ENCODE data around the gene TRAT1.

TRAT1 gene

DNA sequence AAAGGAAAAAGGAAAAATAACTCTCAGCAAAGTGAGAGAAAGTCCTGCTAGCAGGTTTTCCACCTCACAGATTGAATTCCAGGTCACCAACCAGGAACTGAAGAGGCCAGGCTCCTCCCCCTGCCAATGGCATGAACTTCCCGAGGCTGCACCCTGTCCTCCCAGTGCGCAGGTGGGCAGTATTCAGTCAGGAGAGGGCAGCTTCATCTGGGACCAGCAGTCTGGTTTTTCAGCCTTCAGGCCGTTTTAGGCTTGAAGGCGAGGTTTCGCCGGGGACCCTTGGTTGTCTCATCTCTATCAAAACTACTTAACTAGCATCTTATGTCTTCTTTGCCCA, 41.2 kb downstream of the TRAT1 start:
- H3K4me3 Mint-ChIP-seq: no peak overlapping the region
- peaks cover 39% of the 10 kb centered on the region for H3K4me1 Mint-ChIP-seq
- no peaks in the 10 kb centered on the region for H3K9me3 Mint-ChIP-seq
- no peaks in the 10 kb centered on the region for H3K27me3 Mint-ChIP-seq
- ATAC-seq (replicated peaks; ENCODE audit: extremely low read depth, poor library complexity, severe bottlenecking) (no peak), DNase-seq (ENCODE audit: low spot score in 2 of 2) (no peak)
- peaks cover 23% of the 10 kb centered on the region for H3K36me3 Mint-ChIP-seq (ENCODE audit: insufficient read depth)
- H3K27ac Mint-ChIP-seq (ENCODE audit: low read depth): peak overlapping the region; percentile 91

DNA sequence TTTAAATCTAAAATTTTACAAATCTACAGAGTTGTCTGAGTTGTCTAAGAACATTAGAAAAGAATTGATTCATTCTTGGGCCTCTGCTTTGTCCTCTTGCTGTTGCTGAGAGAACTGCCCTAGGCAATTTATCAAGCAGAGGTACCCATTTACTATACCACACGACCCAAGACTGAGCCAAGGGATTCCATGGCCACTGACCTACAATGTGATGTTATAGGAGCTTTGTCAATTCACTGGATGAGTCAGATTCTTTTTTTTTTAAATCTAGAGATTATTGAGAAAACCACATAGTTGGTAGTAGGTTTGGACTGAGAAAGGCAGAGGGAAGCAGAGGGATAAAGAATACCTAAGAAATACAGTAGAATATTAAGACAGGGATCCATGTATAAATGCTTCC, 55.3 kb downstream of the TRAT1 start:
- DNase-seq (ENCODE audit: low spot score in 2 of 2) (no peak), ATAC-seq (replicated peaks; ENCODE audit: extremely low read depth, poor library complexity, severe bottlenecking) (no peak)
- no peak overlapping the region for H3K27ac Mint-ChIP-seq (ENCODE audit: low read depth)
- no peaks in the 10 kb centered on the region for H3K4me1 Mint-ChIP-seq
- H3K27me3 Mint-ChIP-seq: no peaks in the 10 kb centered on the region
- H3K36me3 Mint-ChIP-seq (ENCODE audit: insufficient read depth): peaks cover 4% of the 10 kb centered on the region
- no peaks in the 10 kb centered on the region for H3K9me3 Mint-ChIP-seq
- no peak overlapping the region for H3K4me3 Mint-ChIP-seq

DNA sequence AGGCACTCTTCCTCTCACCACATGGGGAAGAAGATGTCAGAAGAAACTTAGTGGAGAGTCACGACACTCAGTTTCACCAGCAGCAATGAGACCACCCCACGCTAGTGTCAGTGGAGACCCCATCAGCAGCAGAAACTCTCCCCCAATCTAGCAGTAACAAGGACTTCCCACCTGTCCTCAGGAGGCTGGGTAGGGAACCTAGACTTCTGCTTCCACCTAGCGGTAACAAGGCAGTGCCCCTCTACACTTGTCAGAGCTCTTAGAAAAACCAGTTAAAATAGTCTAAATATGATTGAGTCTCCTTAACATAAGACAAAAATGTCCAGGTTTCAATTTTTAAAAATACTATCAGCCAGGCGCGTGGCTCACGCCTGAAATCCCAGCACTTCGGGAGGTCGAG, 57.3 kb downstream of the TRAT1 start:
- Mint-ChIP-seq H3K27ac (ENCODE audit: low read depth) (no peak overlapping the region), H3K36me3 (ENCODE audit: insufficient read depth) (peaks cover 2% of the 10 kb centered on the region)

DNA sequence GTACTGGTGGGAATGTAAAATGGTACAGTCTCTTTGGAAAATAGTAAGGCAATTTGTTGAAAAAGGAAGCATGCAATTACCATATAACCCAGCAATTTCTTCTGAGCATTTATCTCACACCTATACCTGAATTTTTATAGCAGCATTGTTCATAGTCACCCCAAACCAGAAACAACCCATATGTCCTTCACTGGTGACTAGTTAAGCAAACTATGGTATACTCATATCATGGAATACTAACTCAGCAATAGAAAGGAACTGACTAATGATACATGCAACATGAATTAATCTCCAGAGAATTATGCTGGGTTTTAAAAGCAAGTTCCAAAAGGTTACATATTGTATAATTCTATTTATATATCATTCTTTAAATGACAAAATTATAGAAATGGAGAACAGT, 60.2 kb downstream of the TRAT1 start:
- Mint-ChIP-seq H3K4me1 (peaks cover 11% of the 10 kb centered on the region), H3K36me3 (ENCODE audit: insufficient read depth) (peaks cover 2% of the 10 kb centered on the region), H3K27me3 (no peaks in the 10 kb centered on the region), H3K9me3 (no peaks in the 10 kb centered on the region), H3K4me3 (no peak overlapping the region), H3K27ac (ENCODE audit: low read depth) (no peak overlapping the region)
- DNase-seq (ENCODE audit: low spot score in 2 of 2): no peak
- no peak for ATAC-seq (replicated peaks; ENCODE audit: extremely low read depth, poor library complexity, severe bottlenecking)

More for the DNA sequence above, 57.3 kb downstream of the TRAT1 start:
- ATAC-seq (replicated peaks; ENCODE audit: extremely low read depth, poor library complexity, severe bottlenecking): no peak
- H3K27me3 Mint-ChIP-seq: no peaks in the 10 kb centered on the region
- H3K4me1 Mint-ChIP-seq: peaks cover 11% of the 10 kb centered on the region
- no peak for DNase-seq (ENCODE audit: low spot score in 2 of 2)
- no peak overlapping the region for H3K4me3 Mint-ChIP-seq
- H3K9me3 Mint-ChIP-seq: no peaks in the 10 kb centered on the region

DNA sequence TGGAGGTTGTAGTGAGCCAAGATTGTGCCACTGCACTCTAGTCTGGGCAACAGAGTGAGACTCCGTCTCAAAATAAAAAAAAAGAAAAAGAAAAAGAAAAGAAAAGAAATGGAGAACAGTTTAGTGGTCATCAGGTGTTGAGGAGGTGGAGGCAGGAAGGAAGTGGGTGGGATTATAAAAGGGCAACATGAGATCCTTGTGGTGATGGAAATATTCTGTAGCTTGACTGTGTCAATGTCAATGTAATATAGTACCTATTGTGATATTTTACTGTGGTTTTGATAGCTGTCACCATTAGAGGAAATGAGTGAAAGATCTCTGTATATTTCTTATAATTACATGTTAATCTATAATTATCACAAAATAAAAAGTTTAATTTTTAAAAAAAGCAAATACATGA, 60.8 kb downstream of the TRAT1 start:
- no peak overlapping the region for H3K4me3 Mint-ChIP-seq
- DNase-seq (ENCODE audit: low spot score in 2 of 2): no peak
- ATAC-seq (replicated peaks; ENCODE audit: extremely low read depth, poor library complexity, severe bottlenecking): no peak
- no peaks in the 10 kb centered on the region for H3K27me3 Mint-ChIP-seq
- H3K36me3 Mint-ChIP-seq (ENCODE audit: insufficient read depth): peaks cover 2% of the 10 kb centered on the region
- no peak overlapping the region for H3K27ac Mint-ChIP-seq (ENCODE audit: low read depth)
- H3K9me3 Mint-ChIP-seq: no peaks in the 10 kb centered on the region
- H3K4me1 Mint-ChIP-seq: peaks cover 11% of the 10 kb centered on the region

DNA sequence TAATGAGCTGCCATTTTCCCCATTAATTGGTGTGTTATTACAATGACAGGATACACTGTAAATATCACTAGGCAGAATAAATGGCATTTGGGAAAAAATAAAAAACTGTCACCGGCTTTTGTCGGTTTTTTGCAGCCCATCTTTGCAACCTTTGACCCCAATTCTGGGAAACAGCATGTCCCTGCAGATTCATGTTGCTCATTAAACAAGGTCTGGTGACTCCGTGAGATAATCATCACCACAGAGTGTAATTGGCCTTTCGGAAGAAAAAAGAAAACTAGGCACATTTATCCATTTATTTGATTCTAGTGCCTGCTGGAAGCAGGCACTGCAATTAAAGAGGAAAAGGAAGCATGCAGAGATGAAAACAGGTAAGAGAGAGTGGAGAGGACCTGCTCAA, 64.5 kb downstream of the TRAT1 start:
- no peak overlapping the region for H3K27ac Mint-ChIP-seq (ENCODE audit: low read depth)
- ATAC-seq (replicated peaks; ENCODE audit: extremely low read depth, poor library complexity, severe bottlenecking): no peak
- no peaks in the 10 kb centered on the region for H3K36me3 Mint-ChIP-seq (ENCODE audit: insufficient read depth)
- no peak overlapping the region for H3K4me3 Mint-ChIP-seq
- peaks cover 11% of the 10 kb centered on the region for H3K4me1 Mint-ChIP-seq
- no peaks in the 10 kb centered on the region for H3K9me3 Mint-ChIP-seq
- H3K27me3 Mint-ChIP-seq: no peaks in the 10 kb centered on the region
- no peak for DNase-seq (ENCODE audit: low spot score in 2 of 2)

DNA sequence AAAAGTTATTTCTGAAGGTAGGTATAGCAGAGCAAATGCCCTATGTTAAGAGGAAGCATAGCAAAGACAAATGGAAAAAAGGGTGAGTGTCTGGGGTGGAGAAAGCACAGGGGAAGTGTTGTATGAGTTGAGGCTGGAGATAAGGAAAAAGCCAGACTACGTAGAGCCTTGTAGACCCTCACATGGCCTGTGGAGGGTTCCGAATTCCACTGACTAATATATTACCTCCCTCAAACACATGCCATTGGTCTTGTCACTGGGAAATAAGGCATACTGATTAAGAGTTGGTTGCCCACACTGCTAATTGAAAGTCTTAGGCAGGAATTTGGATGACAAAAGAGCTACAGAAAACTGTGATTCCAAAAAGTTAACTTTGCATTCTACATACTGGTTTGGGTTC, 65.2 kb downstream of the TRAT1 start:
- Mint-ChIP-seq H3K36me3 (ENCODE audit: insufficient read depth) (no peaks in the 10 kb centered on the region), H3K27me3 (no peaks in the 10 kb centered on the region), H3K9me3 (no peaks in the 10 kb centered on the region), H3K4me1 (peaks cover 11% of the 10 kb centered on the region), H3K27ac (ENCODE audit: low read depth) (no peak overlapping the region), H3K4me3 (no peak overlapping the region)
- DNase-seq (ENCODE audit: low spot score in 2 of 2) (no peak), ATAC-seq (replicated peaks; ENCODE audit: extremely low read depth, poor library complexity, severe bottlenecking) (no peak)

DNA sequence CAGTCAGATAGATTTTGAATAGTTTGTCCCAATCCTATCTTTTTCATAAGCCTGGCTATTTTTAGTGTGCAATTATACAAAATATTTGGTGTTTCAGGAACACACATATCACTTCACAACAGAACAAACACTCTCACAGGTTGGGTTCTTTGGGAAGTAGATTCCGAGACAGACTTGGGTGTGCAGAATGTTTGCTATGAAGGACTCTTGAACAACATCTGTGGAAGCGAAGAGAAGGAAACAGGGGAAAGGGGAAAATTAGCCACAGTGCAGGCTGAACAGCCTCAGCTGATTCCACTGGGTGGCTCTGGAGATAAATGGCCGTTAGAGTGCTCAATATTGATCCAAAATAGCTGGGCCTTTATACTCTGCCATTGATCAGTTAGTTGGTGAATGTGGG, 69.2 kb downstream of the TRAT1 start:
- Mint-ChIP-seq H3K4me3 (no peak overlapping the region), H3K27ac (ENCODE audit: low read depth) (no peak overlapping the region), H3K27me3 (peaks cover 8% of the 10 kb centered on the region), H3K4me1 (no peaks in the 10 kb centered on the region), H3K36me3 (ENCODE audit: insufficient read depth) (no peaks in the 10 kb centered on the region), H3K9me3 (no peaks in the 10 kb centered on the region)
- ATAC-seq (replicated peaks; ENCODE audit: extremely low read depth, poor library complexity, severe bottlenecking) (no peak), DNase-seq (ENCODE audit: low spot score in 2 of 2) (no peak)

DNA sequence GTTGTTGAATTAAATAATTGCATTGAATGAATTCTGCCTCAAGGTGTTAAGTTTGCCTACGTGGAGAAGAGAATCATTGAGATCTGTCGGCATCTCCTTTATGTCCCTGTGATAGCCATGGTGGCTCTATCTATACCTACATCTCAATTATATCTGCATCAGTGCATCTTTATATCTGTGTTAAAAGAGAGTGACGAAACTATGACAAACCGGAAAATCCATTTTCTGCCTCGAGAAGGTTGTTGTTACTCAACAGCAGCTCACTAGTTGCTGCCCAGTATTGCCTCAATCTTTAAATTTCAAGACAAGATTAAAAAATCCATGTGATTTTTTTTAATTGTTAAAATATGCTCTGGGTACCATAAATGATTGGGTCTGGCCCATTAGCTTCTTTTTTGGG, 72.4 kb downstream of the TRAT1 start:
- Mint-ChIP-seq H3K27ac (ENCODE audit: low read depth) (no peak overlapping the region), H3K9me3 (no peaks in the 10 kb centered on the region), H3K36me3 (ENCODE audit: insufficient read depth) (no peaks in the 10 kb centered on the region), H3K4me1 (no peaks in the 10 kb centered on the region), H3K4me3 (no peak overlapping the region), H3K27me3 (peaks cover 8% of the 10 kb centered on the region)
- DNase-seq (ENCODE audit: low spot score in 2 of 2) (no peak), ATAC-seq (replicated peaks; ENCODE audit: extremely low read depth, poor library complexity, severe bottlenecking) (no peak)

DNA sequence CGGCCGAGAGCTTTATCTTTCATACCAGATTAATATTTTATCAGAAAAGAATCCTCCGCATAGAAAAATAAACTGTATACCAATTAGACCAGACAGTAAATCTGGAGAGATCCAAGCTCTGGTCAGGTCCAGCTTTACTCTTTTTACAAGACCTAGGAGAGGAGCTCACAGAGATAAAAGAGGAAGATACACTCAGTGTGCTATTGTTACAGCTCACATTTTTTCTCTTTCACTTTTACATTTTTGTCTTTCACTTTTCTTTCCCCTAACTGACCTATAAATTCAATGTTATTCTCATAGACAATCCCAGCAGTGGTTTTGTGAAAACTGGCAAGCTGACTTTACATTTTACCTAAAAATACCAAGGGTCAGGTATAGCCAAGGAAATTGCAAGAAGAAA, 75.3 kb downstream of the TRAT1 start:
- Mint-ChIP-seq H3K4me3 (no peak overlapping the region), H3K36me3 (ENCODE audit: insufficient read depth) (no peaks in the 10 kb centered on the region), H3K27me3 (peaks cover 8% of the 10 kb centered on the region), H3K9me3 (no peaks in the 10 kb centered on the region), H3K4me1 (peaks cover 7% of the 10 kb centered on the region), H3K27ac (ENCODE audit: low read depth) (no peak overlapping the region)
- ATAC-seq (replicated peaks; ENCODE audit: extremely low read depth, poor library complexity, severe bottlenecking) (no peak), DNase-seq (ENCODE audit: low spot score in 2 of 2) (no peak)

DNA sequence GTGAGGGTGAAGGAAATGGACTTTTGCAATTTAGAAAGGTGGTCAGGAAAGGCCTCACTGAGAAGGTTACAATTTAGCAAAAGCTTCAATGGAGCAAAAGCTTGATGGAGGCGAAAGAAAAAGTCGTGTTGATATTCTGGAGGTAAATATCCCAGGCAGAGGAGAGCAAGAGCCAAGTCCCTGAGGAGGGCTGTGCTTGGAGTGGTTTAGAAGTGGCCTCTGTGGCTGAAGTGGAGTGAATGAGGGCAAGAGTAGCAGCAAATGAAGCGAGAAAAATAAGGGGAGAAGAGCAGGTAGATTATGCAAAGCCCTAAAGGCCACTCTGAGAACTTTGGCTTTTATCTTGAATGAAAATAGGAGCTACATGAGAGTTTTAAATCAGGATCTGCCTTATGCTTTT, 76.9 kb downstream of the TRAT1 start:
- DNase-seq (ENCODE audit: low spot score in 2 of 2): no peak
- Mint-ChIP-seq H3K4me1 (peaks cover 7% of the 10 kb centered on the region), H3K27ac (ENCODE audit: low read depth) (no peak overlapping the region), H3K4me3 (no peak overlapping the region), H3K27me3 (peaks cover 8% of the 10 kb centered on the region), H3K36me3 (ENCODE audit: insufficient read depth) (no peaks in the 10 kb centered on the region), H3K9me3 (no peaks in the 10 kb centered on the region)
- no peak for ATAC-seq (replicated peaks; ENCODE audit: extremely low read depth, poor library complexity, severe bottlenecking)

Data from central memory CD8-positive, alpha-beta T cell (primary cell).